IMR-90 (cell line): Measurements from ENCODE around the gene TNKS1BP1. TPM values are rescaled to one million over a fixed set of nuclear protein-coding genes. Genes with fewer than 3 reads are reported as not detected.

ENCODE experiments used
- ATAC-seq: fragments of 200-7000 bp; cut with Tn5 transposase; 2 replicates; pipeline ENCODE4 v1.9.1; 2020; ENCODE audit warnings: low read depth, mild to moderate bottlenecking, moderate library complexity
- BruUV-seq: library from RNA; stranded (reverse); fragments of 400-500 nt; replicated peaks from 2 replicates; lab custom pipeline; 2021; lab: Mats Ljungman, UMichigan
- CTCF ChIA-PET: fragments of 300-600 bp; formaldehyde crosslinking; extraction: SDS; loops from one replicate; lab custom pipeline; 2021; ENCODE audit warnings: antibody characterized with exemption; lab: Yijun Ruan, JAX
- POLR2A ChIA-PET: fragments of 300-600 bp; sonication (Branson Sonifier 250); formaldehyde crosslinking; loops from one replicate; lab custom pipeline; 2022; ENCODE audit warnings: antibody characterized with exemption; ENCODE audit not compliant: unreplicated experiment; lab: Charles Lee
- DNase-seq: peaks from one replicate; pipeline ENCODE4 v3.0.0; 2013
- H2AFZ ChIP-seq: replicated peaks from 2 replicates; pipeline ENCODE3; 2013; ENCODE audit warnings: low read length, mild to moderate bottlenecking; ENCODE audit not compliant: poor library complexity
- H2AK5ac ChIP-seq: 2 replicates; pipeline ENCODE4 v1.6.1; 2013; ENCODE audit warnings: low read depth, low read length, inconsistent platforms
- H2AK9ac ChIP-seq: replicated peaks from 2 replicates; pipeline ENCODE3; 2013; ENCODE audit warnings: mild to moderate bottlenecking, low read depth, low read length, moderate library complexity; ENCODE audit not compliant: poor library complexity
- H2BK120ac ChIP-seq: 2 replicates; pipeline ENCODE4 v1.6.1; 2013; ENCODE audit warnings: low read depth, low read length, inconsistent platforms
- H2BK15ac ChIP-seq: 3 replicates; pipeline ENCODE4 v1.6.1; 2013; ENCODE audit warnings: low read depth, low read length, inconsistent platforms
- H2BK20ac ChIP-seq: 2 replicates; pipeline ENCODE4 v1.6.1; 2013; ENCODE audit warnings: low read depth, mild to moderate bottlenecking, inconsistent platforms, low read length, moderate library complexity
- H2BK5ac ChIP-seq: 2 replicates; pipeline ENCODE4 v1.6.1; 2013; ENCODE audit warnings: mild to moderate bottlenecking, low read depth, low read length, inconsistent platforms; ENCODE audit not compliant: poor library complexity, severe bottlenecking
- H3K14ac ChIP-seq: replicated peaks from 2 replicates; pipeline ENCODE4 v1.6.1; 2013; ENCODE audit warnings: low read depth, low read length, inconsistent platforms
- H3K18ac ChIP-seq: 2 replicates; pipeline ENCODE4 v1.6.1; 2013; ENCODE audit warnings: low read depth, low read length, control low read depth
- H3K23ac ChIP-seq: 2 replicates; pipeline ENCODE4 v1.6.1; 2013; ENCODE audit warnings: low read depth, low read length, inconsistent platforms
- H3K27ac ChIP-seq: 2 replicates; pipeline ENCODE4 v1.5.1; 2013; ENCODE audit warnings: mild to moderate bottlenecking, control low read depth, low read length; ENCODE audit not compliant: insufficient read depth
- H3K27me3 ChIP-seq: 2 replicates; pipeline ENCODE4 v1.6.1; 2013; ENCODE audit warnings: low read length; ENCODE audit not compliant: control insufficient read depth, insufficient read depth
- H3K36me3 ChIP-seq: 2 replicates; pipeline ENCODE4 v1.6.1; 2013; ENCODE audit warnings: low read length, mixed read lengths; ENCODE audit not compliant: control insufficient read depth, insufficient read depth
- H3K4ac ChIP-seq: 2 replicates; pipeline ENCODE4 v1.6.1; 2013; ENCODE audit warnings: low read depth, low read length, inconsistent platforms
- H3K4me1 ChIP-seq: 2 replicates; pipeline ENCODE4 v1.6.1; 2013; ENCODE audit warnings: low read length, mixed read lengths; ENCODE audit not compliant: control insufficient read depth, insufficient read depth
- H3K4me2 ChIP-seq: 2 replicates; pipeline ENCODE4 v1.6.1; 2013; ENCODE audit warnings: low read depth, mild to moderate bottlenecking, control low read depth, low read length, moderate library complexity
- H3K4me3 ChIP-seq: 2 replicates; pipeline ENCODE4 v1.5.1; 2013; ENCODE audit warnings: low read depth, mild to moderate bottlenecking, control low read depth, low read length, moderate library complexity; ENCODE audit not compliant: insufficient read depth
- H3K56ac ChIP-seq: 2 replicates; pipeline ENCODE4 v1.6.1; 2013; ENCODE audit warnings: low read length, inconsistent platforms; ENCODE audit not compliant: insufficient read depth; ENCODE audit errors: extremely low read depth
- H3K79me1 ChIP-seq, 2 experiments: 2 replicates each; pipeline ENCODE4 v1.6.1; 2013; ENCODE audit warnings: low read length in 2 of 2, inconsistent platforms in 1 of 2, low read depth in 1 of 2
- H3K9ac ChIP-seq: 2 replicates; pipeline ENCODE4 v1.6.1; 2013; ENCODE audit warnings: low read depth, low read length, control low read depth
- H3K9me1 ChIP-seq: 2 replicates; pipeline ENCODE4 v1.6.1; 2013; ENCODE audit warnings: low read length, inconsistent platforms; ENCODE audit not compliant: insufficient read depth
- H3K9me3 ChIP-seq: 2 replicates; pipeline ENCODE4 v1.6.1; 2013; ENCODE audit warnings: low read length; ENCODE audit not compliant: control insufficient read depth, insufficient read depth
- H4K20me1 ChIP-seq: 2 replicates; pipeline ENCODE4 v1.6.1; 2013; ENCODE audit warnings: low read length, inconsistent platforms; ENCODE audit not compliant: insufficient read depth
- H4K5ac ChIP-seq: 2 replicates; pipeline ENCODE4 v1.6.1; 2013; ENCODE audit warnings: mild to moderate bottlenecking, low read depth, low read length, control low read depth
- H4K8ac ChIP-seq, 2 experiments: 2 replicates each; pipeline ENCODE4 v1.6.1; 2013; ENCODE audit warnings: low read depth in 2 of 2, low read length in 2 of 2, control low read depth in 1 of 2, inconsistent platforms in 1 of 2
- H4K91ac ChIP-seq: 2 replicates; pipeline ENCODE4 v1.6.1; 2013; ENCODE audit warnings: low read depth, low read length, inconsistent platforms; ENCODE audit not compliant: insufficient read depth
- BHLHE40 ChIP-seq: fragments of 150-350 bp; IDR thresholded peaks from 2 replicates; pipeline ENCODE4 v1.6.1; 2016; ENCODE audit warnings: mild to moderate bottlenecking, low read depth, low read length
- CEBPB ChIP-seq: IDR thresholded peaks from 2 replicates; pipeline ENCODE4 v1.6.1; 2012; ENCODE audit warnings: low read depth, low read length, improper control_type of control experiment
- CTCF ChIP-seq: conservative IDR thresholded peaks from 2 replicates; pipeline ENCODE4 v1.5.1; 2012; ENCODE audit warnings: mild to moderate bottlenecking, low read depth, low read length, improper control_type of control experiment
- MAFK ChIP-seq: IDR thresholded peaks from 2 replicates; pipeline ENCODE4 v1.6.1; 2012; ENCODE audit warnings: low read depth, low read length, improper control_type of control experiment
- MAZ ChIP-seq: IDR thresholded peaks from 2 replicates; pipeline ENCODE4 v1.6.1; 2012; ENCODE audit warnings: low read depth, mild to moderate bottlenecking, low read length, improper control_type of control experiment, moderate library complexity, borderline replicate concordance
- MXI1 ChIP-seq: IDR thresholded peaks from 2 replicates; pipeline ENCODE4 v1.6.1; 2012; ENCODE audit warnings: low read depth, mild to moderate bottlenecking, low read length, moderate library complexity, borderline replicate concordance
- POLR2A ChIP-seq: IDR thresholded peaks from 2 replicates; pipeline ENCODE4 v1.6.1; 2012; ENCODE audit warnings: mild to moderate bottlenecking, low read depth, low read length
- RAD21 ChIP-seq: IDR thresholded peaks from 2 replicates; pipeline ENCODE4 v1.6.1; 2012; ENCODE audit warnings: low read length, improper control_type of control experiment
- RCOR1 ChIP-seq: IDR thresholded peaks from 2 replicates; pipeline ENCODE4 v1.6.1; 2012; ENCODE audit warnings: mild to moderate bottlenecking, low read length, improper control_type of control experiment; ENCODE audit not compliant: insufficient replicate concordance
- RFX5 ChIP-seq: IDR thresholded peaks from 2 replicates; pipeline ENCODE4 v1.8.0; 2012; ENCODE audit warnings: low read depth, mild to moderate bottlenecking, low read length, moderate library complexity
- SMC3 ChIP-seq: fragments of 150-350 bp; IDR thresholded peaks from 2 replicates; pipeline ENCODE4 v1.6.1; 2016; ENCODE audit warnings: low read depth, mild to moderate bottlenecking, antibody characterized with exemption, low read length, moderate library complexity
- WGBS, 2 experiments: methylation state at CpG; one replicate each; pipeline versions ENCODE4 v1.1.5 to v1.1.7; 2013; ENCODE audit warnings: missing lambda C conversion rate in 2 of 2; ENCODE audit not compliant: insufficient read length in 1 of 2; ENCODE audit errors: extremely low coverage in 2 of 2; 5-methylcytosine and 5-hydroxymethylcytosine counted together
- dilution Hi-C: fragments of 300-500 bp; cut with HindIII; formaldehyde crosslinking; loops from one replicate; pipeline ENCODE4 v1.14.3; 2018; ENCODE audit warnings: low sequenced_read_pairs; ENCODE audit not compliant: unreplicated experiment
- in situ Hi-C: fragments of 300-500 bp; cut with MboI; formaldehyde crosslinking; loops from 3 replicates; pipeline ENCODE4 v1.14.3; 2019; ENCODE audit warnings: low sequenced_read_pairs, inconsistent platforms, mixed read lengths
- intact Hi-C: fragments of 100-400 bp; cut with micrococcal nuclease; formaldehyde crosslinking; loops from 2 replicates; pipeline ENCODE4 v1.10.0; 2022
- polyA plus RNA-seq, 3 experiments: library from polyadenylated mRNA; depleted of rRNA; stranded (reverse); fragments of >200 nt; gene quantifications; 2 replicates each; pipeline ENCODE4 v1.2.3, GENCODE V29; 2012; ENCODE audit warnings: low replicate concordance in 1 of 3
- total RNA-seq: library from RNA; depleted of rRNA; stranded (reverse); fragments of >200 nt; gene quantifications from 2 replicates; pipeline ENCODE4 v1.2.3, GENCODE V29; 2012
- TF ChIP-seq, protein P1 (sequence below): fragments of 150-350 bp; IDR thresholded peaks from 2 replicates; pipeline ENCODE4 v1.6.1; 2016; ENCODE audit warnings: low read depth, mild to moderate bottlenecking, low read length, moderate library complexity, borderline replicate concordance
- TF ChIP-seq, protein P2 (sequence below): fragments of 150-350 bp; IDR thresholded peaks from 2 replicates; pipeline ENCODE4 v1.6.1; 2017; ENCODE audit warnings: mild to moderate bottlenecking, antibody characterized with exemption, low read length, low read depth

TNKS1BP1 gene
- total and polyA plus RNA-seq, 2 of the 4 experiments (the other 2 are of a cell fraction), result 31.7 to 71.4 TPM

- no peaks in the 10 kb centered on the region for H3K9me3 ChIP-seq
- no peak overlapping the region for H4K5ac ChIP-seq
- no peak overlapping the region for H4K91ac ChIP-seq
- H3K79me1 ChIP-seq, result peaks cover 29 to 73% of the 10 kb centered on the region in 2 experiments
- peaks cover 66% of the 10 kb centered on the region for H4K20me1 ChIP-seq
- ChIA-PET POLR2A (interaction anchor here (3.0 kb wide), 1 partner anchor 9 kb away, joined by 16 read pairs; no protein-coding TSS in a partner anchor), CTCF (interaction anchor here (1.7 kb wide), 1 partner anchor 71 kb away, joined by 4 read pairs; no protein-coding TSS in a partner anchor)
- H3K4me2 ChIP-seq, result peak overlapping the region; percentile 71
- H4K8ac ChIP-seq, result no peak overlapping the region; a peak in 1 of 4 replicates
- H2BK120ac ChIP-seq, result no peak overlapping the region
- H3K36me3 ChIP-seq, result peaks cover 47% of the 10 kb centered on the region
- no peak overlapping the region for H2BK5ac ChIP-seq
- H3K27ac ChIP-seq, result no peak overlapping the region
- in situ Hi-C loops (no loop called here), intact Hi-C loops (no loop called here), dilution Hi-C loops (no loop called here)
- 100% methylated on average over 1 of the region's 2 CpGs; no CpG with 5 or more reads in 1 of the 2 experiments for WGBS, 2 experiments
- no peak for ATAC-seq
- 0 out of 2 replicates have a peak overlapping the region, but pooled peaks have one; percentile 94 for H2AK5ac ChIP-seq
- H3K9me1 ChIP-seq, result peaks cover 39% of the 10 kb centered on the region
- no peak overlapping the region for H2BK15ac ChIP-seq
- H2AK9ac ChIP-seq, result no peak overlapping the region
- no TSS peak for BruUV-seq
- H2AFZ ChIP-seq, result no peak overlapping the region
- no peaks in the 10 kb centered on the region for H3K27me3 ChIP-seq
- no peak overlapping the region for H2BK20ac ChIP-seq
- H3K14ac ChIP-seq, result no peak overlapping the region; the same call in none of the 2 replicates
- no peak overlapping the region for H3K18ac ChIP-seq
- DNase-seq, result no peak
- no peak overlapping the region for H3K4me3 ChIP-seq
- H3K9ac ChIP-seq, result no peak overlapping the region; the same call in 1 of the 2 replicates
- H3K23ac ChIP-seq, result peak overlapping the region; percentile 38; the same call in 1 of the 2 replicates
- peaks cover 32% of the 10 kb centered on the region for H3K4me1 ChIP-seq
- no peak overlapping the region for H3K4ac ChIP-seq
- H3K56ac ChIP-seq, result no peak overlapping the region
- TF ChIP-seq SMC3 (no peak), RFX5 (no peak), MAZ (no peak), POLR2A (no peak), RCOR1 (no peak), BHLHE40 (no peak), CTCF (no peak), MAFK (no peak), MXI1 (no peak), CEBPB (no peak), RAD21 (no peak)
- TF ChIP-seq, protein P1, sequence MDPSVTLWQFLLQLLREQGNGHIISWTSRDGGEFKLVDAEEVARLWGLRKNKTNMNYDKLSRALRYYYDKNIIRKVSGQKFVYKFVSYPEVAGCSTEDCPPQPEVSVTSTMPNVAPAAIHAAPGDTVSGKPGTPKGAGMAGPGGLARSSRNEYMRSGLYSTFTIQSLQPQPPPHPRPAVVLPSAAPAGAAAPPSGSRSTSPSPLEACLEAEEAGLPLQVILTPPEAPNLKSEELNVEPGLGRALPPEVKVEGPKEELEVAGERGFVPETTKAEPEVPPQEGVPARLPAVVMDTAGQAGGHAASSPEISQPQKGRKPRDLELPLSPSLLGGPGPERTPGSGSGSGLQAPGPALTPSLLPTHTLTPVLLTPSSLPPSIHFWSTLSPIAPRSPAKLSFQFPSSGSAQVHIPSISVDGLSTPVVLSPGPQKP, result no peak
- TF ChIP-seq, protein P2, sequence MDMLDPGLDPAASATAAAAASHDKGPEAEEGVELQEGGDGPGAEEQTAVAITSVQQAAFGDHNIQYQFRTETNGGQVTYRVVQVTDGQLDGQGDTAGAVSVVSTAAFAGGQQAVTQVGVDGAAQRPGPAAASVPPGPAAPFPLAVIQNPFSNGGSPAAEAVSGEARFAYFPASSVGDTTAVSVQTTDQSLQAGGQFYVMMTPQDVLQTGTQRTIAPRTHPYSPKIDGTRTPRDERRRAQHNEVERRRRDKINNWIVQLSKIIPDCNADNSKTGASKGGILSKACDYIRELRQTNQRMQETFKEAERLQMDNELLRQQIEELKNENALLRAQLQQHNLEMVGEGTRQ, result no peak
These were observed 3.9 kb downstream of the TNKS1BP1 start for GRCh38 chr11:57320719-57321387.
